HG03025 (cell line): ENCODE measurements around the gene SLC14A1.

Source experiments
- ATAC-seq: cut with Tn5 transposase; IDR thresholded peaks from one replicate; pipeline ENCODE4 v1.9.1; 2021; ENCODE audit warnings: mild to moderate bottlenecking, moderate library complexity; ENCODE audit not compliant: unreplicated experiment, low FRiP score

SLC14A1 gene

DNA sequence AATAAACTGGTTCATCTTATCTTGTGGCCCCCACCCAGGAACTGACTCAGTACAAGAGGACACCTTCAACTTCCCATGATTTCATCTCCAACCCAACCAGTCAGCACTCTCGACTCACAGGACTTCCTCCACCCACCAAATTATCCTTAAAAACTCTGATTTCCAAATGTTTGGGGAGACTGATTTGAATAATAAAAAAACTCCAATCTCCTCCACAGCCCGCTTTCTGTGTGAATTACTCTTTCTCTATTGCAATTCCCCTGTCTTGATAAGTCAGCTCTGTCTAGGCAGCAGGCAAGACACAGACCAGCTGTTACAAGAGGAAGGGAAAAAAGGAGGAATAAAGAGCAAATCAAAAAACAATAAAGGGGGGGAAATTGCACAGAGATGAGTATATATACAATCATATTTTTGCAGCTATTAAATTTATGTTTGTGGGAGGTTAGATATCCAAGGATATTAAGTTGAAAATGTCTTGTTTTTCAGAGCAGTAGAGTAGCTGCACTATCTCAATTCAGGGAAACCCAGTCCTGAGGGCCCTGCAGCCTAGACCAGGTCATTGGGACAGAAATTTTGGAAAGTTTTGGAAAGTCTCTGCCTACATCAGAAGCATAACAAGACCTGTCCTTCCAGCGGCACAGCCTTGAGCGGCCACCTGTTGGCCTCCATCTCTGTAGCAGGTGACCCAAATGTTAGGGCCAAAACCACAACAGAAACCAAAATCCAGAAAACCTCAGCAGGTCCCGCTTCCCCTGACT lies 68.7 kb downstream of the SLC14A1 start:
- no peak for ATAC-seq

DNA sequence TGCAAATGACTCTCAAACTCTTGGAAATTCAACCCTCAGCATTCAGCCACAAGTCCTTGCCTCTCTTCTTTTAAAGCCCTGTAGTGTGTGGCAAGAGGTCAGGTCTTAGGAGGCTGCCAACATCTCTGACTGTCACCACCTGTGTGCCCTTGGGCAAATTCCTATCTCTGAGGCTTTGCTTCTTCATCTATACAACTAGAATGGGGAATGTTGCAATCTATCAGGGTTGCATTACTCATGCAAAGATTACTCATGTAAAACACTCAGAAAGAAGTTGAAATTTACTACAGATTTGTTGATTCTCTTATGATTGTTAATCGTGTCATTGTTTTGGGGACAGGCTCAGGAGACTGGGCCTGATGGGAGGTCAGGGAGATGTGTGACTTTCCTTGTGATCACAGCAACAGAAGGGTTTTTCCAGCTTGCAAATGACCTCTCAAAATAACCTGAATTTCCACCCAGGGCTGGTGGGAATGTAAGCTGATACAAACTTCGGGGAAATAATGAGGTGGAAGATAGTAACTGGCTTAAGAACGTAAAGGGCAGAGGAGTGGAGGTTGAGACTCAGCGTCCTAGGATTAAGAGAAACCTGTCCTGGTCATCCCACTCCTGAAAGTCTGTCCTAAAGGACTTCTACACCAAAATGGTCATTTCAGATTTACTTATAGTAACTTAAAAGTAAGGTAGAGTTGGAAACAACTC lies 69.4 kb downstream of the SLC14A1 start:
- ATAC-seq = no peak

DNA sequence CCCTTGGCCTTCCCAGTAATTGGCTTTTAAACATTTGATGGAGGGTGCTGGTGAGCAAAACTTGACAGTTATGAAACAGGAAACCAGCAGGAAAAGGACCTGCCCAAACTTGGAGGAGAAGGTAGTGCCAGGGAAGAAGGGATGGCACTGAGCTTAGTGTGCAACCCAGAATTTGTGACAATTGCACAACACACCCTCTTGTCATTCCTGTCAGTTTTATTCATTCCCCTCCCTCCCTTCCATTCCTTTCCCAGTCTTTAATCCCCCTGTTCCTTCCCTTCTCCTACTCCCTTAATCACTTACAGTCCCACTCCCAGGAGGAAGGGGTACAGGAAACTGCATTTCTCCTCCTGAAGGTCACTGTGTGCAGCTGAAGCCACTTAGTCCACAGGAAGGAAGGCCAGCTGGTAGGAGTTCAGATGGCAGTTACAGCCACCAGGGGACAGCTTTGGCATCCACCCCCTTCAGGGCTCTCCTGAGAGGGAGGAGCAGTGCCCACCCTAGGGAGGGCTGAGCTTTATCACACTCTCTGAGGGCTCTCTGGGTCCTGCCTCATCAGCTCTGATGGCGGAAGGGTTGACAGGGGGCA lies 77.5 kb downstream of the SLC14A1 start:
- no peak for ATAC-seq
